Thyroid gland (tissue), 4 donors: ENCODE measurements around the gene PCSK1. TPM values are rescaled to one million over a fixed set of nuclear protein-coding genes. Genes with fewer than 3 reads are reported as not detected.

Experiments
- DNase-seq, 2 donors: peaks; one replicate each; pipeline ENCODE4 v3.0.0-alpha.2; 2019
- H3K27ac ChIP-seq, 3 donors: fragments of 200-600 bp; sonication (generic); 1 replicate in 2 of 3; 2 replicates in 1 of 3; pipeline ENCODE4 v1.5.1; 2016 to 2019; ENCODE audit warnings: mild to moderate bottlenecking in 1 of 3, moderate library complexity in 1 of 3
- H3K27me3 ChIP-seq: fragments of 200-600 bp; sonication (generic); one replicate; pipeline ENCODE4 v1.5.1; 2019
- H3K36me3 ChIP-seq, 2 donors: fragments of 200-600 bp; sonication (generic); one replicate each; pipeline ENCODE4 v1.5.1; 2016 to 2019
- H3K4me1 ChIP-seq, 2 donors: fragments of 200-600 bp; sonication (generic); one replicate each; pipeline ENCODE4 v1.5.1; 2017 to 2019
- H3K4me3 ChIP-seq, 3 donors: fragments of 200-600 bp; sonication (generic); replicated peaks in 1 of 3; 1 replicate in 2 of 3; 2 replicates in 1 of 3; pipeline ENCODE4 v1.5.1; 2016; ENCODE audit warnings: mild to moderate bottlenecking in 1 of 3
- H3K9me3 ChIP-seq: fragments of 200-600 bp; sonication (generic); one replicate; pipeline ENCODE4 v1.5.1; 2017
- CTCF ChIP-seq, 6 experiments: fragments of 200-600 bp in 3 of 6; fragments of 450-650 bp in 3 of 6; sonication (generic) in 3 of 6; IDR thresholded peaks; one replicate each; pipeline ENCODE4 v1.5.1; 2016 to 2019; ENCODE audit warnings: antibody characterized with exemption in 6 of 6, mild to moderate bottlenecking in 2 of 6, inconsistent platforms in 1 of 6, moderate library complexity in 1 of 6
- POLR2A ChIP-seq, 2 donors: fragments of 450-650 bp; IDR thresholded peaks; one replicate each; pipeline ENCODE4 v1.6.1; 2017; ENCODE audit warnings: antibody characterized with exemption in 2 of 2, mild to moderate bottlenecking in 2 of 2, moderate library complexity in 1 of 2
- WGBS, 2 donors: methylation state at CpG; one replicate each; pipeline ENCODE4 v1.1.5; 2017; 5-methylcytosine and 5-hydroxymethylcytosine counted together
- intact Hi-C: fragments of 100-400 bp; cut with DNase I; formaldehyde crosslinking; loops from one replicate; pipeline ENCODE4 v1.15.1; 2023
- total RNA-seq, 4 donors: library from RNA; depleted of rRNA; stranded (reverse); fragments of >200 nt; gene quantifications; one replicate each; pipeline ENCODE4 v1.2.3, GENCODE V29; 2016

PCSK1 gene
- total RNA-seq, 4 donors from 2014 or later, result 2.3 to 16.8 (median 7.3) TPM

GRCh38 chr5:96431376-96432187 is 1.5 kb downstream of the PCSK1 start:
- Histone ChIP-seq H3K9me3 (no peaks in the 10 kb centered on the region), H3K27ac (no peak overlapping the region), H3K4me3 (no peak overlapping the region), H3K27me3 (peaks cover 7% of the 10 kb centered on the region), H3K4me1 (peaks cover 5 to 10% of the 10 kb centered on the region in 2 donors), H3K36me3 (no peaks in the 10 kb centered on the region)
- TF ChIP-seq POLR2A (IDR thresholded peaks at IDR 0.05), result no peak
- no peak for TF ChIP-seq CTCF (IDR thresholded peaks at IDR 0.05)
- DNase-seq, result no peak
- WGBS, 2 donors, result 3 to 4% methylated on average over 24 to 29 of the region's 29 CpGs
- intact Hi-C loops, result no loop called here

DNA sequence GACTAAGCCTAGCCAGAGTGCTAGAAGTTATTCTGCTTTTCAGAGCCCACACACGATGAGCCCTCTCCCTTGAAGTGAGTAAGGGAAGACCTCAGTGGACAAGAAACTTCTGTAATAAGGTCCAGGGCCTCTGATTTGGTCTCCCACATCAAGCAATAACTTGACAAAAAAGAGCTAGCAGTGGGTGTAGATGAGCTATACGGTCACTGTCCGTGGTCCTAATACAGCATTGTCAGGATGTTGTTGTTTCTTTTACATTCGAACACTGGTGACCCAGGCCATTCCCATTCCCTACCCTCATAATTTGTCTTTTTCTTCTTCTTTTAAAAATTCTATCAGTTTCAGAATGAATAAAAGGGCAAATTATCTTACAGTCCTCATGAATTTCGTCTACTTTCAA is 5.2 kb downstream of the PCSK1 start:
- DNase-seq, result no peak
- intact Hi-C loops, result no loop called here

GRCh38 chr5:96426831-96427230 is 6.2 kb downstream of the PCSK1 start:
- intact Hi-C loops, result no loop called here
- H3K27ac ChIP-seq, result no peak overlapping the region
- peaks cover 6% of the 10 kb centered on the region for H3K27me3 ChIP-seq
- TF ChIP-seq POLR2A (IDR thresholded peaks at IDR 0.05), result no peak
- TF ChIP-seq CTCF (IDR thresholded peaks at IDR 0.05), result no peak
- H3K36me3 ChIP-seq, result no peaks in the 10 kb centered on the region
- no peaks in the 10 kb centered on the region for H3K4me1 ChIP-seq
- H3K9me3 ChIP-seq, result no peaks in the 10 kb centered on the region
- H3K4me3 ChIP-seq, result no peak overlapping the region
- DNase-seq, result no peak

More for the DNA sequence above, 5.2 kb downstream of the PCSK1 start:
- Histone ChIP-seq H3K4me3 (no peak overlapping the region), H3K36me3 (no peaks in the 10 kb centered on the region), H3K27me3 (peaks cover 7% of the 10 kb centered on the region), H3K9me3 (no peaks in the 10 kb centered on the region), H3K4me1 (peaks cover 0 to 8% of the 10 kb centered on the region in 2 donors), H3K27ac (no peak overlapping the region)
- TF ChIP-seq POLR2A (IDR thresholded peaks at IDR 0.05), result no peak
- TF ChIP-seq CTCF (IDR thresholded peaks at IDR 0.05), result no peak
- 40 to 47% methylated on average over 5 of the region's 5 CpGs for WGBS, 2 donors

DNA sequence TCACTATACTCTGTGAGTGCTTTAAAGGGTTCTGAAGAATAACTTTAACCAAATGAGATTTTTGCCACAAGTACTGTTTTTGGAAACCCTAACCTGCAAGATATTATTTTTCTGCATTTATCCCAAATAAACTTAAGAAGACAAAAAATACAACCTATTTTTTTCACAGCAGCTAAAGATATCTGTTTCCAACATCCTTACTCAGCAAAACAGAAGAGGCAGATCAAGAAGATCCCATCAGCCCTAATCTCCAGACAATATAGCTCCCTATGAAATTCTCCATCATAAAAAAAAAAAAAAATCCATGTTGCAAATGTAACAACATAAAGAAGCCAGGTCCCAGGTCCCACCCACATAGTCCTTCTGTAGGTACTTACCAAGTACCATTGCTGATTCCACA is 7.6 kb downstream of the PCSK1 start:
- TF ChIP-seq CTCF (IDR thresholded peaks at IDR 0.05), result no peak
- TF ChIP-seq POLR2A (IDR thresholded peaks at IDR 0.05), result no peak
- Histone ChIP-seq H3K4me3 (no peak overlapping the region), H3K27me3 (no peaks in the 10 kb centered on the region), H3K9me3 (no peaks in the 10 kb centered on the region), H3K27ac (no peak overlapping the region), H3K36me3 (no peaks in the 10 kb centered on the region), H3K4me1 (no peaks in the 10 kb centered on the region)
- intact Hi-C loops, result no loop called here
- DNase-seq, result no peak

- 87 to 90% methylated on average over 3 of the region's 3 CpGs for WGBS, 2 donors
- intact Hi-C loops, result no loop called here
- no peaks in the 10 kb centered on the region for H3K27me3 ChIP-seq
Observed at GRCh38 chr5:96415897-96416296, 17.2 kb downstream of the PCSK1 start.

More at GRCh38 chr5:96415897-96416296, 17.2 kb downstream of the PCSK1 start:
- H3K27ac ChIP-seq, result no peak overlapping the region
- DNase-seq, result no peak
- H3K9me3 ChIP-seq, result no peaks in the 10 kb centered on the region
- no peaks in the 10 kb centered on the region for H3K4me1 ChIP-seq
- no peak for TF ChIP-seq POLR2A (IDR thresholded peaks at IDR 0.05)
- TF ChIP-seq CTCF (IDR thresholded peaks at IDR 0.05), result no peak
- H3K4me3 ChIP-seq, result no peak overlapping the region
- no peaks in the 10 kb centered on the region for H3K36me3 ChIP-seq
